BLaER1 treated with 17β-estradiol and CSF1 and Interleukin-3, amounts not matched to agents 10 nM and 100 nM (cell line): Measurements from ENCODE around the gene CELA3A.
"Not testable (repeated sequence)": the region's sequence is repeated elsewhere in the genome, so short reads cannot be mapped to it uniquely, and the experiment has no call there.

Experiments
- H3K27ac ChIP-seq, 11 experiments: shearing (Covaris generic); formaldehyde crosslinking; 2 replicates each; pipeline ENCODE4 v1.8.1; 2022
- H3K27me3 ChIP-seq, 11 experiments: shearing (Covaris generic); formaldehyde crosslinking; 2 replicates each; pipeline ENCODE4 v1.8.1; 2022
- H3K36me3 ChIP-seq, 11 experiments: shearing (Covaris generic); formaldehyde crosslinking; 2 replicates each; pipeline ENCODE4 v1.8.1; 2022
- H3K4me1 ChIP-seq, 10 experiments: shearing (Covaris generic); formaldehyde crosslinking; 2 replicates each; pipeline ENCODE4 v1.8.1; 2022
- H3K4me2 ChIP-seq, 11 experiments: shearing (Covaris generic); formaldehyde crosslinking; 2 replicates each; pipeline ENCODE4 v1.8.1; 2022
- H3K4me3 ChIP-seq, 10 experiments: shearing (Covaris generic); formaldehyde crosslinking; 2 replicates each; pipeline ENCODE4 v1.8.1; 2022
- H3K9ac ChIP-seq, 11 experiments: shearing (Covaris generic); formaldehyde crosslinking; 2 replicates each; pipeline ENCODE4 v1.8.1; 2022
- H3K9me3 ChIP-seq, 11 experiments: shearing (Covaris generic); formaldehyde crosslinking; replicated peaks in 1 of 11; 2 replicates each; pipeline ENCODE4 v1.8.1; 2022
- H4K20me1 ChIP-seq, 11 experiments: shearing (Covaris generic); formaldehyde crosslinking; 2 replicates each; pipeline ENCODE4 v1.8.1; 2022
- Cebpa-rat ChIP-seq, 11 experiments: shearing (Covaris generic); IDR thresholded peaks; 2 replicates each; pipeline ENCODE4 v1.8.1; 2022

The CELA3A gene

DNA sequence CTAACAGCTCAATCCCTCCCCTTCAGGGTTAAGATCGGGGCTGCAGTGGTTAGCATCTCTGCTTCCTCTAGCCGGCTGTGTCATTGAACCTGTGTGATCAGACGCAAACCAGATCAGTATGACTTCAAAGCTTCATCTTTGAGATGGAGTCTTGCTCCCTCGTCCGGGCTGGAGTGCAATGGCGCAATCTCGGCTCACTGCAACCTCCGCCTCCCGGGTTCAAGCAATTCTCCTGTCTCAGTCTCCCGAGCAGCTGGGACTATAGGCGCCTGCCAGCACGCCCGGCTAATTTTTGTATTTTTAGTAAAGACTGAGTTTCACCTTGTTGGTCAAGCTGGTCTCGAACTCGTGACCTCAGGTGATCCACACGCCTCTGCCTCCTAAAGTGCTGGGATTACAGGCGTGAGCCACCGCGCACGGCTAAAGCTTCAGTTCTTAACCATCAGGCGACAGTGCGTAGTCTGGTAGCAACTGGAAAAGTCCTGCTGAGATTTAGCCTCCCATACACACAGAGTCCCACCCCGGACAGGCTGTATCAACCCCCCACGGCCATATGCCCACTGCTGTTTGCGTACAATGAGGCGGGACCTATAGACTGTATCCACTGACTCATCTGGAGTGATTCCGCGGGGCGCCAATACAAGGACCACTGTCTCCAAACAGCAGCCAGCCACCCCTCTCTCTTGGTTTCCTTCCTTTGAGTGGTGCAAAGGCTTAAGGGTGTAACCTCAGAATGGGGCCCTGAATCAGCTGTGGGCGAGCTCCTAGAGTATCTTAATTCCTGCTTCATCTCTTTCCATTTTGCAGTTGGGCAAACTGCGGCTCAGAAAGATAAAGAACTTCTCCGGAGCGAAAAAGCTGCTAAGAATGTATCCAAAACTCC lies 23.3 kb downstream of the CELA3A start:
- H3K4me1 ChIP-seq: peaks cover 44 to 68% (median 57%) of the 10 kb centered on the region in 10 experiments
- no peaks in the 10 kb centered on the region for H3K27me3 ChIP-seq
- peak overlapping the region; percentile 73 to 93 (median 87) for H3K4me2 ChIP-seq
- TF ChIP-seq Cebpa-rat (IDR thresholded peaks at IDR 0.05): peak in 7 of 11 experiments; percentile 26 to 88 (median 54); a peak in 8 of 22 replicates
- peak overlapping the region; percentile 97 to 100 (median 98) for H3K27ac ChIP-seq
- H3K4me3 ChIP-seq: peak overlapping the region; percentile 79 to 99 (median 86)
- no peaks in the 10 kb centered on the region for H4K20me1 ChIP-seq
- H3K9ac ChIP-seq: peak overlapping the region; percentile 94 to 100 (median 97)
- no peaks in the 10 kb centered on the region for H3K36me3 ChIP-seq
- H3K9me3 ChIP-seq: no peaks in the 10 kb centered on the region

DNA sequence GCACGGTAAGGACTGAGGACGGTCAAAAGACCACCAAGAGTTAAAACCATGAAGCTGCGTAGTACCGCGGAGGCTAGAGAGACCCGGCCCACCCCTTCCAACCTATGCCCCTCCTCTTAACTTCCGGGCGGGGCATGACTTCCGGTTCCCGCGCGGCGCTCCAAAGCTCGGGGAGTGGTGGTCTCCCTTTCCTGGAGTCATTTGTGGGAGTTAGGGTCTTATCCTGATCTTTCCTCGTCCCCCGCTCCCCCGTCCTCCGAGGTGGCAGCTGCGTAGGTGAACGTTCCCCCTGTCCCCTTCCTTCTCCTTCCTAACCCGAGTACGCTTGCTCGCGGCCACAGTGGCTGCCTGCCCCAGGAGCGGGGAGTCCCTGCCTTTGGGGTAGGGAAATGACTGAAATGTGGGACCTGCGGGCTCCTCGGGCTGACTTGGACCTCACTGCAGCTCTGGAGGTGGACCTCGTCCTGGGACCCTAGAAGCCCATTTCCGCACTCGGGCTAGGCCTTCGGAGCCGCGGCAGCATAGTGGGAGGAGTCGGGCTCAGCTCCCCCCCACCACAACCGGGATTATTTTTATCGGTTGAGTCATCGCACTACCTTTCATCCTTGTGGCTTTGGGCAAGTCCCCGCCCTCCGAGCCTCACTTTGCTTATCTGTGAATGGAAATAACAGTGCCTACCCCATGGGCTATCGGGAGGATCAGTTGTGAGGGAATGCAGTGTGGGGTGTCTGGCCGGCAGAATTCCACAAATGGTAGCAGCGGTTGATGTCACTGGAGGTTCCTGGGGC lies 24.1 kb downstream of the CELA3A start:
- H3K4me2 ChIP-seq: peak overlapping the region; percentile 73 to 97 (median 89)
- peak overlapping the region; percentile 79 to 99 (median 86) for H3K4me3 ChIP-seq
- peaks cover 0 to 4% (median 0%) of the 10 kb centered on the region in 11 experiments; a peak in 2 of 22 replicates for H3K36me3 ChIP-seq
- peak overlapping the region; percentile 97 to 100 (median 98) for H3K27ac ChIP-seq
- H3K9ac ChIP-seq: peak overlapping the region; percentile 94 to 100 (median 97)
- no peaks in the 10 kb centered on the region for H4K20me1 ChIP-seq
- H3K27me3 ChIP-seq: no peaks in the 10 kb centered on the region
- H3K4me1 ChIP-seq: peaks cover 35 to 67% (median 53%) of the 10 kb centered on the region in 10 experiments
- H3K9me3 ChIP-seq: no peaks in the 10 kb centered on the region
- TF ChIP-seq Cebpa-rat (IDR thresholded peaks at IDR 0.05): no peak

DNA sequence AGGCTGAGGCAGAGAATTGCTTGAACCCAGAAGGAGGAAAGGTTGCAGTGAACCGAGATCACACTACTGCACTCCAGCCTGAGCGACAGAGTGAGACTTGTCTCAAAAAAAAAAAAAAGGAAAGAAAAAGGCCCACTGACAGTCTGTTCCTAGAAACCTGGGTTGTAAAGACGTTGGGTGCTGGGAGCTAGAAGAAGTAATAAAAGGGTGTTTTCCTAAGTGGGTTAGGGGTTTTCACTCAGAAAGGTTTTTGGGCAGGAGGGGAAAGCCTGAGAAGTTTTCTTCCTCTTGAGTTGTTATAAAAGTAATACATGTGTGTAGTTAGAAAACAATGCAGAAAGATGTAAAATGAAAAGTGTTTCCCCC lies 25.4 kb downstream of the CELA3A start:
- Histone ChIP-seq H3K4me3 (peak overlapping the region in 6 of 10 experiments; percentile 79 to 98 (median 86); a peak in 4 of 20 replicates), H3K27me3 (no peaks in the 10 kb centered on the region), H3K4me2 (peak overlapping the region; percentile 73 to 97 (median 89)), H3K36me3 (peaks cover 0 to 9% (median 0%) of the 10 kb centered on the region in 11 experiments; a peak in 2 of 22 replicates), H3K9ac (peak overlapping the region in 10 of 11 experiments; percentile 94 to 100 (median 97); a peak in 15 of 22 replicates), H3K9me3 (no peaks in the 10 kb centered on the region), H3K4me1 (peaks cover 38 to 67% (median 54%) of the 10 kb centered on the region in 10 experiments), H3K27ac (peak overlapping the region; percentile 97 to 100 (median 98); a peak in 19 of 22 replicates), H4K20me1 (no peaks in the 10 kb centered on the region)
- TF ChIP-seq Cebpa-rat (IDR thresholded peaks at IDR 0.05): no peak

DNA sequence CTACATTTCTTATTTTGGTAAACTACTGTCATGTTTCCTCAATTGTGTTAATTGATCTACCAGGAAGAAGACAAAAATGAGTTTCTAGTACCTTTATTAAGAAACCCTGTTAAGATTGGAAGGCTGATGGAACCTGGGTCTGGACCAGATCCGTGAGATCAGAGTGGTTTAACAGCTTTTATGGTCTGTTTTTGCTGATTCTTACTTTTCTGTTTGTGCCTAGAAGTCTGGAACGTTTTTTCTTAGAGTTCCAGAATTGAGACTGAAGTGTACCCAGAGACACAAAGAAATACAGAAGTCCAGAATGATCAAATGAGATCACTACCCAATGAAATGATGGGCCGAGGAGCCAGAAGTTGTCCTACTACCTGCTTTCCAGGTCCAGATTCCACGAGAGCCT lies 28.6 kb downstream of the CELA3A start:
- no peaks in the 10 kb centered on the region for H3K9me3 ChIP-seq
- no peaks in the 10 kb centered on the region for H3K27me3 ChIP-seq
- no peak overlapping the region; a peak in 1 of 22 replicates for H3K27ac ChIP-seq
- H3K36me3 ChIP-seq: peaks cover 0 to 9% (median 0%) of the 10 kb centered on the region in 11 experiments; a peak in 2 of 22 replicates
- TF ChIP-seq Cebpa-rat (IDR thresholded peaks at IDR 0.05): no peak
- no peak overlapping the region for H3K9ac ChIP-seq
- H4K20me1 ChIP-seq: no peaks in the 10 kb centered on the region
- H3K4me3 ChIP-seq: no peak overlapping the region
- H3K4me2 ChIP-seq: peak overlapping the region in 4 of 11 experiments; percentile 30 to 85 (median 80); a peak in 6 of 22 replicates
- peaks cover 18 to 51% (median 38%) of the 10 kb centered on the region in 10 experiments for H3K4me1 ChIP-seq

DNA sequence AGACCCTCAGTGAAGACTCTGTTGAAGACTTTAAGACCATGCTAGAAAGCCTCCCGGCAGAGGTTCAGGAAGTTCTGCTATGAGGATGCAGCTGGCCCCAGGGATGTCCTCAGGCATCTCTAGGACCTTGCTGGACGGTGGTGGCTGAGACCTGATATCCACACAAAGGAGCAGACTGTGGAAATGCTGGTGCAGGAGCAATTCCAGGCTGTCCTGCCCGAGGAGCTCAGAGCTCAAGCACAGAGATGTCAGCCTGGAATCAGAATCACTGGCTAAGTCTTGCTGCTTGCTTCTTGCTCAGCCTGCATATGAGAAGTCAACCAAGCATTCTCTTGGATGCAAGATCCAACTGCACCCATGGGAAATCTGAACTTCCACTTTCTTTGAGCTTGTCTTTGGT lies 29.0 kb downstream of the CELA3A start:
- H3K4me2 ChIP-seq: peak overlapping the region in 4 of 11 experiments; percentile 30 to 85 (median 80); a peak in 8 of 22 replicates
- H3K36me3 ChIP-seq: peaks cover 0 to 9% (median 0%) of the 10 kb centered on the region in 11 experiments; a peak in 2 of 22 replicates
- no peak overlapping the region for H3K9ac ChIP-seq
- H3K27ac ChIP-seq: peak overlapping the region in 1 of 11 experiments; percentile 71; a peak in 1 of 22 replicates
- peaks cover 18 to 51% (median 38%) of the 10 kb centered on the region in 10 experiments for H3K4me1 ChIP-seq
- no peaks in the 10 kb centered on the region for H3K9me3 ChIP-seq
- no peak overlapping the region for H3K4me3 ChIP-seq
- no peak for TF ChIP-seq Cebpa-rat (IDR thresholded peaks at IDR 0.05)
- H3K27me3 ChIP-seq: no peaks in the 10 kb centered on the region
- H4K20me1 ChIP-seq: no peaks in the 10 kb centered on the region

DNA sequence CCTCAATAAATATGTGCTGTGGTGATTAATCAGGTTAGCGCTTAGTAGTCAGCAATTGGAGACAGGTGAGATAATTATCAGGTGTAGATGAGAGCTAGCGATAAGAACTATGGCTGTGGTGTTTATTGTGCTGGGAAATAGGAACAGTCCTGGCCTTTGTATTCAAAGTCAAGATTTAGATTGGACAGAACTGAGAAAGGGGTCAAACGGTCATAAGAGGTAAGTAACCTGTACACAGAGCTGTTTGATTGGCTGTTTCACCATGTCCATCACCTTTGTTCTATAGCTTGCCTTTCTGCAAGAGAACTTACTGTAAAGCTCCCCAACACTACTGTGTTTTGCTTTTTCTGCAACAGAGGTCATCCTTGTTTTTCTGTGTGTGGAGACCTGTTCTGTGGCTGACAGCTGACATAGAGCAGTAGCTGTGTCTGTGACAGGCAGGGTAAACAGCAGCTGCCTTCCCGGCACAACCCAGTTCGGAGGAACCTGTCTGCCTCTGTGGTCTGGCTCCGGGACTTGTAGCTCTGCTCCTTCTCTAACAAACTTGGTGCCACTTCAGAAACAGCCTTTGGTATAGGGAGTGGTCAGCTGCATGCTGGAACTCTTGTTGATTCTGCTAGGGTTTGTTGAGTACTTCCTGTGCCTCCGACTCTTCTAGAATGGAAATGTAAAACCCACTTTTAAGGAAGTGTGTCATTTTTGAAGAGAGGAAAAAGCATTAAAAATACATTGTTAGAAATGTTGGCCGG lies 29.9 kb downstream of the CELA3A start:
- peaks cover 14 to 49% (median 32%) of the 10 kb centered on the region in 10 experiments for H3K4me1 ChIP-seq
- TF ChIP-seq Cebpa-rat (IDR thresholded peaks at IDR 0.05): no peak
- no peaks in the 10 kb centered on the region for H3K27me3 ChIP-seq
- H3K4me2 ChIP-seq: peak overlapping the region; percentile 4 to 85 (median 53); a peak in 18 of 22 replicates
- peaks cover 0 to 9% (median 0%) of the 10 kb centered on the region in 11 experiments; a peak in 2 of 22 replicates for H3K36me3 ChIP-seq
- no peak overlapping the region for H3K4me3 ChIP-seq
- H3K27ac ChIP-seq: peak overlapping the region in 8 of 11 experiments; percentile 9 to 75 (median 62); a peak in 13 of 22 replicates
- peak overlapping the region in 6 of 11 experiments; percentile 15 to 66 (median 45); a peak in 8 of 22 replicates for H3K9ac ChIP-seq
- H3K9me3 ChIP-seq: no peaks in the 10 kb centered on the region
- H4K20me1 ChIP-seq: no peaks in the 10 kb centered on the region

DNA sequence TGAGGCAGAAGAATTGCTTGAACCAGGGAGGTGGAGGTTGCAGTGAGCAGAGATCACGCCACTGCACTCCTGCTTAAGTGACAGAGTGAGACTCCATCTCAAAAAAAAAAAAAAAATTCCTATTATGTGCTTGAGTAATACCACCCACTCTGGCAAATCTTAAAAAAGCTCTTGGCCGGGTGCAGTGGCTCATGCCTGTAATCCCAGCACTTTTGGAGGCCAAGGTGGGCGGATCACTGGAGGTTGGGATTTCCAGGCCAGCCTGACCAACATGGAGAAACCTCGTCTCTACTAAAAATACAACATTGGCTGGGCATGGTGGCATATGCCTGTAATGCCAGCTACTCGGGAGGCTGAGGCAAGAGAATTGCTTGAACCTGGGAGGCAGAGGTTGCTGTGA lies 33.4 kb downstream of the CELA3A start:
- not testable (repeated sequence) for H3K4me3 ChIP-seq, H4K20me1 ChIP-seq, H3K4me2 ChIP-seq, H3K36me3 ChIP-seq, H3K27ac ChIP-seq, H3K9me3 ChIP-seq, H3K9ac ChIP-seq, H3K27me3 ChIP-seq
- H3K4me1 ChIP-seq: peaks cover 15 to 61% (median 43%) of the 10 kb centered on the region in 10 experiments

DNA sequence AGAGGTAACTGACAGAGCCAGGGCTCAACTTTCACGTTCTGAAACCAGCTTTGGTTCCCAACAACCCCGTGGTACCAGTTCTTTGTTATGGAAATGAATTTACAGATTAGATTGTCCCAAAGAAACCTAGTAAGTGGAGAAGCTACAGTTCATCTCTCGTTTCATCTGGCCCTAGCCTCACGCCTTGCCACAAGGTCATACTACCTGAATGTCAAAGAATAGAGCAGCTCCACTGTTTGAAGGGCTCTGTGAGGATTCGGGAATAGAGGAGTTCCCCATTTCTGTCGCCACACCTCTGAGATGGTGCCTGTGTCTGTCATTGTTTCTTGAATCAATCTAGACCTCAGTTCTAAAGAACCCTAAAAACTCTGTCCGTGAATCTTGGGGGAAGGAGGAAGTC lies 36.1 kb downstream of the CELA3A start:
- H3K27ac ChIP-seq: peak overlapping the region in 5 of 11 experiments; percentile 34 to 92 (median 87); a peak in 7 of 22 replicates
- H3K4me1 ChIP-seq: peaks cover 20 to 58% (median 44%) of the 10 kb centered on the region in 10 experiments
- no peaks in the 10 kb centered on the region for H3K36me3 ChIP-seq
- H3K27me3 ChIP-seq: no peaks in the 10 kb centered on the region
- H3K4me2 ChIP-seq: peak overlapping the region in 6 of 11 experiments; percentile 63 to 87 (median 84); a peak in 8 of 22 replicates
- no peaks in the 10 kb centered on the region for H4K20me1 ChIP-seq
- no peak overlapping the region for H3K9ac ChIP-seq
- no peak overlapping the region for H3K4me3 ChIP-seq
- no peak for TF ChIP-seq Cebpa-rat (IDR thresholded peaks at IDR 0.05)
- no peaks in the 10 kb centered on the region for H3K9me3 ChIP-seq
